NT2/D1 (cell line): Measurements from ENCODE around the gene TULP3.

Source experiments
- DNase-seq: peaks from one replicate; pipeline ENCODE4 v3.0.0-alpha.2; 2011; ENCODE audit warnings: low read depth, low spot score
- H3K27me3 ChIP-seq: 2 replicates; pipeline ENCODE4 v1.6.0; 2011; ENCODE audit warnings: mild to moderate bottlenecking; ENCODE audit not compliant: insufficient read length, insufficient read depth
- H3K36me3 ChIP-seq: 2 replicates; pipeline ENCODE4 v1.6.1; 2011; ENCODE audit warnings: mild to moderate bottlenecking, low read length, mixed read lengths; ENCODE audit not compliant: insufficient read depth, insufficient read length
- H3K4me1 ChIP-seq: 2 replicates; pipeline ENCODE4 v1.5.1; 2011; ENCODE audit not compliant: insufficient read depth, insufficient read length
- H3K4me3 ChIP-seq: 2 replicates; pipeline ENCODE4 v1.5.1; 2011; ENCODE audit warnings: low read depth; ENCODE audit not compliant: insufficient read length
- H3K9ac ChIP-seq: 2 replicates; pipeline ENCODE4 v1.6.0; 2011; ENCODE audit warnings: low read depth; ENCODE audit not compliant: insufficient read length
- H3K9me3 ChIP-seq: 2 replicates; pipeline ENCODE4 v1.5.1; 2011; ENCODE audit warnings: mild to moderate bottlenecking, low read length; ENCODE audit not compliant: insufficient read depth
- SUZ12 ChIP-seq: IDR thresholded peaks from 2 replicates; pipeline ENCODE4 v1.6.1; 2011; ENCODE audit not compliant: insufficient read length, insufficient read depth; ENCODE audit errors: extremely low read depth
- YY1 ChIP-seq: IDR thresholded peaks from 2 replicates; pipeline ENCODE4 v1.6.1; 2011; ENCODE audit not compliant: insufficient read length, insufficient read depth
- ZNF274 ChIP-seq: IDR thresholded peaks from 2 replicates; pipeline ENCODE4 v1.6.1; 2011; ENCODE audit warnings: mild to moderate bottlenecking, low read depth, low read length

TULP3 gene

DNA sequence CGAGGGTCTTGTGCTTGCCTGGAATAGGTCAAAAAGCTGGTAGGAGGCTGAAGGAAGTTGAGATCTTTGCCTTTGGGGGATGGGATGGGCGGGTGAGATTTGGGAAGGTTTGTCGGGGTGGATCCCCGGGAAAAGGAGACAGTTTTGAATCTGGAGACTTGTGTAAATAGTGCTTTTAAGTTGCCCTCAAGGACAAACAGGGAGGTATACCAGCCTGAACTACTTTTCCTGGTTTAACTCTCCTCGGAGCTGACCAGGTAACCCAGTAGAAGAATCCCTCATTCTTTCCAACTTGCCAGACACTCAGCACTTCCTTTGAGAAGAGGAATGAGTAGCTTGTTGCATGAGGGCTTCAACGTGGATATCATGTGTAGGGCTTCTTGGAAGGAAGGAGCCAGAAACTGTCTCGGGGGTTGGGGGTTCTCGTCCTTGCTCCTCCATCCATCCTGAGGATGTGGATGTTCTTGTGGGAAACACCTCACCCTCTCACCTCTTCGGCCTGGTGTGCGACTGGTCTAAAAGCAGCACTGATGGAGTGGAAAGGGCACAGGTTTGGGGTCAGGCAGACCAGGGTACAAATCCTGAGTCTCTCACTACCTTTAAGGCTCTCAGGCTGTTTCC lies 70.4 kb downstream of the TULP3 start:
- Histone ChIP-seq H3K36me3 (peaks cover 30% of the 10 kb centered on the region), H3K9me3 (no peaks in the 10 kb centered on the region), H3K27me3 (no peaks in the 10 kb centered on the region), H3K4me3 (peak overlapping the region; percentile 87), H3K4me1 (peaks cover 23% of the 10 kb centered on the region), H3K9ac (peak overlapping the region; percentile 97)
- no peak for DNase-seq
- TF ChIP-seq YY1 (no peak), SUZ12 (no peak), ZNF274 (no peak)

DNA sequence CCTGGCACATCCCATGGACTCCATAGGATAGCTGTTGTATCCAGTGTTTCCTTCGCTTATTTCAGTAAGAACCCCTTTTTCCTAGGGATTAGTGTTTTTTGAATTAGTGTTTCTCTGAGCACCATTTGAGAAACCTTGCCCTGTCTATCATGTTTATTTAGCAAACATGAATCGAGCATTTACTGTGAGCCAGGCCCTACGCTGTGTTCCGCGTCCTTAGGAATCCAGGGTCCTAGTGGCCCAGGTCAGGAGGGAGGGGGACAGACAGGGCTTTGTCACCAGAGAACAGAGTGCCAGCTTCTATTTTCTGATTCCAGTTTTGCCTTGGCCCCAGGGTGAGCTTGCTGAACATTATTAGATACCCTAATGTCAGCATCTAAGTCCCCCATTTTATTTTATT lies 71.0 kb downstream of the TULP3 start:
- no peak for TF ChIP-seq ZNF274
- no peak for TF ChIP-seq YY1
- TF ChIP-seq SUZ12, result no peak
- no peak for DNase-seq
- peak overlapping the region; percentile 87 for H3K4me3 ChIP-seq
- peak overlapping the region; percentile 97 for H3K9ac ChIP-seq
- H3K4me1 ChIP-seq, result peaks cover 23% of the 10 kb centered on the region
- peaks cover 32% of the 10 kb centered on the region for H3K36me3 ChIP-seq
- no peaks in the 10 kb centered on the region for H3K27me3 ChIP-seq
- H3K9me3 ChIP-seq, result no peaks in the 10 kb centered on the region

DNA sequence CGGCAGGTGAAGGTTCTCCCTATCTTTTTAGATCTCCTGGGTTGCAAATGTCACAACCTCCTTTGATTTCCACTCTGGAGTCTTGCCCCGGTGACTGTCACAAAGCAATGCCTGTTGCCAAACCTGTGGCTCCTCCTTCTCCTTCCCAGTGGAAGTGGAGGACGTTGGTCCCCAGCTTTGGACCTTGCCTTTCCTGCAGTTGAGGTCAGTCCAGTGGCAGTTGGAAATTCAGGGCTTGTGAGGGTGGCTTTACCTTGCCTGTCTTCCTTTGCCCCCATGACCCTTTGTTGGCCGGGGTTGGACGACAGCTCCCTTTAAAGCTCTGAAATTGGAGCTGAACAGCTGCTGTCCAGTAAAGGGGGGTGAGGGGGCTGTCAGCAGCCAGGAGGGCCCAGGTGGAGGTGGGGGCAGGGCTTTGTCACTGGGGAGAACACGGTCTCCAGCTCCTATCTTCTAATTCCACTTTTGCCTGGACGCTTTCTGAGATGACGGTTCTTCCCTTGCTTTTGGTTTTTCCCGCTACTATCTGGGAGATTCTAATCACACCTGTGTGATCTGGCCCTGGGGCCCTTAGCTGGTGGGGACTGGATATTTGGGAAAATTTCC lies 72.6 kb downstream of the TULP3 start:
- TF ChIP-seq ZNF274 (no peak), YY1 (no peak), SUZ12 (no peak)
- Histone ChIP-seq H3K4me1 (peaks cover 23% of the 10 kb centered on the region), H3K9ac (peak overlapping the region; percentile 70), H3K27me3 (no peaks in the 10 kb centered on the region), H3K4me3 (peak overlapping the region; percentile 24), H3K36me3 (peaks cover 34% of the 10 kb centered on the region), H3K9me3 (no peaks in the 10 kb centered on the region)
- DNase-seq, result no peak

DNA sequence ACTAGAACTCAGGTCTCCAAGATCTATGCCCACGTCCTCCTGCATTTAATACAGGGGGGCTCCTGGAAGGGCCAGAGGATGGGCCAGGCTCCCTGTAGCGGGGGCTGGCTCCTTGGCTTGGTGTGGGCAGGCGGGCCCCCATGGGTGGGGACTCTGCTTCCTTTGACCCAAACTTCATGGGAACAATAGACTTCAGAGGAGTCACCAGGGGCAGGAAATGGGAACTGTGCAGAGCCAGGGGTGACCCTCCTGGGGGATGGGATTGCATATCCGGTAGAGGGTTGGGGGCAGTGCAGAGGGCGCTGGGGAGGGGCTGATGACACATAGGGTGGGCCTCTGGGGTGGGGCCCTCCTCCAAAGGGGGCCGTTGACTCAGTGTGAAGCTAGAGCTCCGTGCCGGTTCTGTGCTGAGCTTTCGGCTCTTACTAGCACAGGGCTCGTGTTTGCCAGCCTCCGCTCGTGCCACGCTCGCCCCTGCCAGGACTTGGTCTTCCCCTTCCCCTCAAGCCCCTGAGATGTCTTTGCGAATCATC lies 73.1 kb downstream of the TULP3 start:
- H3K36me3 ChIP-seq, result peaks cover 39% of the 10 kb centered on the region
- no peaks in the 10 kb centered on the region for H3K9me3 ChIP-seq
- TF ChIP-seq SUZ12 (no peak), YY1 (no peak), ZNF274 (no peak)
- H3K27me3 ChIP-seq, result no peaks in the 10 kb centered on the region
- peak overlapping the region; percentile 70 for H3K9ac ChIP-seq
- H3K4me1 ChIP-seq, result peaks cover 23% of the 10 kb centered on the region
- peak overlapping the region; percentile 24 for H3K4me3 ChIP-seq
- DNase-seq, result peak; percentile 80

DNA sequence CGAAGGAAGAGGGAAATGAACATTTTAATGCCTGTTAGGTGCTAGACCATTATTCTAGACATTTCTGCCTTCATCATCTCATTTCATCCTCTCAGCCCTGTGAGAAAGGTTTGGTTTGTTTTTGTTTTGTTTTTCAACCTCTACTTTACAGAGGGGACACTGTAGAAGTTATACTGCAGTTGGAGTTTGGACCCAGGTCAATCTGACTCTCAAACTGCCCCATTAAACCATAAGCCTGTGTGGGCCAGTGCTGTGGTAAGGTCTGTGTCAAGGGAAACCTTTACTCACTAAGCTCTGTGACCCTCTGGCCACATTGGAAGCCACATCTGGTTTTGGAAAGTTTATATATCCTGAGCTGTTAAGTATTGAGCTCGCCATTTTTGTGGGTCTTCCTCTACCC lies 77.0 kb downstream of the TULP3 start:
- no peak for DNase-seq
- Histone ChIP-seq H3K4me3 (no peak overlapping the region), H3K27me3 (no peaks in the 10 kb centered on the region), H3K9ac (no peak overlapping the region), H3K4me1 (peaks cover 22% of the 10 kb centered on the region), H3K36me3 (peaks cover 63% of the 10 kb centered on the region), H3K9me3 (no peaks in the 10 kb centered on the region)
- no peak for TF ChIP-seq ZNF274

DNA sequence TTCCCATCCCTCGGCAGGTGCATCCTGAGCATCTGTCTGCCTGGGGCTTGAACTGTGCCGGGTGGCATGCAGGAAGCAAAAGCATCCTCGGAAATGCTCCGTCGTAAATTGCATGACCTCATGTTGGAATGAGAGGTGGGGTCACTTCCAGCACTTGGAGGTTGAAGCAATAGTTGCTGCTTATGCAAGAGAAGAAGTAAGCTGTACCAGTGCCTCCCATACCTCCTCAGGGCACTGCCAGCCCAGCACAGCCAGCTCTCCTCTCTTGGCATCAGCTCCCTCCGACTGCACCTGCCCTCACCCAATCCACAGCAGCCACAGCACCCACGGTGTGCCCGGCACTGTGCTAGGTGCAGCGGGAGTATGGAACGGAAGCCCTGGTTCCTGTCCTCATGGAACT lies 80.1 kb downstream of the TULP3 start:
- H3K4me3 ChIP-seq, result no peak overlapping the region
- DNase-seq, result no peak
- no peaks in the 10 kb centered on the region for H3K27me3 ChIP-seq
- no peak overlapping the region for H3K9ac ChIP-seq
- H3K9me3 ChIP-seq, result no peaks in the 10 kb centered on the region
- no peak for TF ChIP-seq YY1
- TF ChIP-seq SUZ12, result no peak
- no peak for TF ChIP-seq ZNF274
- peaks cover 16% of the 10 kb centered on the region for H3K4me1 ChIP-seq
- peaks cover 68% of the 10 kb centered on the region for H3K36me3 ChIP-seq

DNA sequence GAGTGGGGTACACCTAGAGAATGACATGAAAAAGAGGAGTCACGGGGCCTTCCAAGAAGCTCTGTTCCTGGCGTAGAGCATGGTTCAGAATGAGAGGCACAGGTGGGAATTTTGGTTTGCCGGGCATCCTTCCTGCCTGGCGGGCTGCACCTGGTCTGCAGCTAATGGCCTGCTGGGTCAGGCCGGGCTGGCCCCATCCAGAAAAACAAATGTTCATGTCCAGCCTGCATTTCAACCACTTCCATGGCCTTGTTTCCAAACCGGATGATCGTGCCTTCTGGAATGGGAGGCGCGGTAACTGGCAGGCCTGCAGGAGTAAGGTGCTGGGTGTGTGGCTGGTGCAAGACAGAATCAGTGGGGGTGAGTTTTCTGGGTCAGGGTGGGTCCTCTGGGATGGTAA lies 82.9 kb downstream of the TULP3 start:
- Histone ChIP-seq H3K9me3 (no peaks in the 10 kb centered on the region), H3K9ac (no peak overlapping the region), H3K4me1 (peaks cover 33% of the 10 kb centered on the region), H3K36me3 (peaks cover 73% of the 10 kb centered on the region), H3K27me3 (no peaks in the 10 kb centered on the region), H3K4me3 (no peak overlapping the region)
- no peak for DNase-seq
- no peak for TF ChIP-seq SUZ12
- no peak for TF ChIP-seq YY1
- TF ChIP-seq ZNF274, result no peak
